SK-N-SH treated with all-trans-retinoic acid at 6 μM for 48 hours (cell line): ENCODE results near the gene TICRR.

Experiments
- ARNTL ChIP-seq: fragments of 450-650 bp; formaldehyde crosslinking; IDR thresholded peaks from 2 replicates; pipeline ENCODE4 v1.5.0; 2020; ENCODE audit warnings: low read depth, mild to moderate bottlenecking, moderate library complexity, borderline replicate concordance
- CSDC2 ChIP-seq: fragments of 250-450 bp; sonication (Bioruptor Pico); IDR thresholded peaks from 2 replicates; pipeline ENCODE4 v1.5.0; 2020; ENCODE audit warnings: mild to moderate bottlenecking, moderate library complexity
- GLIS3 ChIP-seq: fragments of 250-450 bp; sonication (Bioruptor Pico); IDR thresholded peaks from 2 replicates; pipeline ENCODE4 v1.5.0; 2020; ENCODE audit warnings: mild to moderate bottlenecking, moderate library complexity
- ISL1 ChIP-seq: fragments of 250-450 bp; sonication (Bioruptor Pico); IDR thresholded peaks from 2 replicates; pipeline ENCODE4 v2.1.2; 2022; ENCODE audit warnings: mild to moderate bottlenecking, moderate library complexity
- OSR1 ChIP-seq: fragments of 250-450 bp; sonication (Bioruptor Pico); IDR thresholded peaks from 2 replicates; pipeline ENCODE4 v1.8.0; 2022; ENCODE audit warnings: moderate library complexity, mild to moderate bottlenecking, inconsistent platforms
- ZFP30 ChIP-seq: fragments of 450-650 bp; formaldehyde crosslinking; IDR thresholded peaks from 2 replicates; pipeline ENCODE4 v1.5.0; 2022; ENCODE audit warnings: mild to moderate bottlenecking, moderate library complexity
- ZNF70 ChIP-seq: fragments of 450-650 bp; formaldehyde crosslinking; IDR thresholded peaks from 2 replicates; pipeline ENCODE4 v1.5.0; 2020; ENCODE audit warnings: mild to moderate bottlenecking, moderate library complexity
- TF ChIP-seq, protein P1 (sequence below): fragments of 250-450 bp; sonication (Bioruptor Pico); IDR thresholded peaks from 2 replicates; pipeline ENCODE4 v1.8.0; 2020; ENCODE audit warnings: mild to moderate bottlenecking, moderate library complexity, borderline replicate concordance
- TF ChIP-seq, protein P2 (sequence below): fragments of 250-450 bp; sonication (Bioruptor Pico); IDR thresholded peaks from 2 replicates; pipeline ENCODE4 v1.8.0; 2021; ENCODE audit warnings: low read depth, mild to moderate bottlenecking, moderate library complexity, borderline replicate concordance
- TF ChIP-seq, protein P3 (sequence below): fragments of 250-450 bp; sonication (Bioruptor Pico); IDR thresholded peaks from 2 replicates; pipeline ENCODE4 v1.5.1; 2021; ENCODE audit warnings: mild to moderate bottlenecking, moderate library complexity

DNA sequence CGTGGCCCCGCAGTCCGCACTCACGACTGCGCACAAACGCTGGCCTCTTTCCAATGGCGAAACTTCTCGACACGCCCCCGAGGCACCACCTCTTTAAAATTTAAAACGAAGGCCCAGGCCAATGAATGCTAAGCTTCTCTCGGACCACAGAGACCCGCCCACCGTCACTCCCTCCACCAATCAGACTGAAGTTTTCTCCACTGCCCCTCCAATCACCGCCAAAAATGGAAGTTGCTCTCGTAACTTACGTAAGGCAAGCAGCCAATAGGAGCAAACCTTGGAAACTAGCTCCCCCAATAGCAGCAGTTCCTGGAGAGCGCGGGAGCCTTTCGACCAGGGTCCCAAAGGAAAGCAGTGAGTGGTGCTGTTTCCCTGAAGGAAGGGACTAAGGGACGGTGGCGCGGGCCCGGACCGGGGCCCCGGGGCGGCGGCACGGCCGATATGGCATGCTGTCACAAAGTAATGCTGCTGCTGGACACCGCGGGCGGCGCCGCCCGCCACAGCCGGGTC, at the start of gene TICRR:
- TF ChIP-seq, protein P1, sequence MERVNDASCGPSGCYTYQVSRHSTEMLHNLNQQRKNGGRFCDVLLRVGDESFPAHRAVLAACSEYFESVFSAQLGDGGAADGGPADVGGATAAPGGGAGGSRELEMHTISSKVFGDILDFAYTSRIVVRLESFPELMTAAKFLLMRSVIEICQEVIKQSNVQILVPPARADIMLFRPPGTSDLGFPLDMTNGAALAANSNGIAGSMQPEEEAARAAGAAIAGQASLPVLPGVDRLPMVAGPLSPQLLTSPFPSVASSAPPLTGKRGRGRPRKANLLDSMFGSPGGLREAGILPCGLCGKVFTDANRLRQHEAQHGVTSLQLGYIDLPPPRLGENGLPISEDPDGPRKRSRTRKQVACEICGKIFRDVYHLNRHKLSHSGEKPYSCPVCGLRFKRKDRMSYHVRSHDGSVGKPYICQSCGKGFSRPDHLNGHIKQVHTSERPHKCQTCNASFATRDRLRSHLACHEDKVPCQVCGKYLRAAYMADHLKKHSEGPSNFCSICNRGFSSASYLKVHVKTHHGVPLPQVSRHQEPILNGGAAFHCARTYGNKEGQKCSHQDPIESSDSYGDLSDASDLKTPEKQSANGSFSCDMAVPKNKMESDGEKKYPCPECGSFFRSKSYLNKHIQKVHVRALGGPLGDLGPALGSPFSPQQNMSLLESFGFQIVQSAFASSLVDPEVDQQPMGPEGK (CRISPR knock-in tag) = no peak
- TF ChIP-seq OSR1 (CRISPR knock-in tag) (no peak), ZFP30 (CRISPR knock-in tag) (no peak), CSDC2 (no peak), GLIS3 (CRISPR knock-in tag) (no peak), ARNTL (no peak), ZNF70 (CRISPR knock-in tag) (no peak), ISL1 (CRISPR knock-in tag) (no peak)
- TF ChIP-seq, protein P2, sequence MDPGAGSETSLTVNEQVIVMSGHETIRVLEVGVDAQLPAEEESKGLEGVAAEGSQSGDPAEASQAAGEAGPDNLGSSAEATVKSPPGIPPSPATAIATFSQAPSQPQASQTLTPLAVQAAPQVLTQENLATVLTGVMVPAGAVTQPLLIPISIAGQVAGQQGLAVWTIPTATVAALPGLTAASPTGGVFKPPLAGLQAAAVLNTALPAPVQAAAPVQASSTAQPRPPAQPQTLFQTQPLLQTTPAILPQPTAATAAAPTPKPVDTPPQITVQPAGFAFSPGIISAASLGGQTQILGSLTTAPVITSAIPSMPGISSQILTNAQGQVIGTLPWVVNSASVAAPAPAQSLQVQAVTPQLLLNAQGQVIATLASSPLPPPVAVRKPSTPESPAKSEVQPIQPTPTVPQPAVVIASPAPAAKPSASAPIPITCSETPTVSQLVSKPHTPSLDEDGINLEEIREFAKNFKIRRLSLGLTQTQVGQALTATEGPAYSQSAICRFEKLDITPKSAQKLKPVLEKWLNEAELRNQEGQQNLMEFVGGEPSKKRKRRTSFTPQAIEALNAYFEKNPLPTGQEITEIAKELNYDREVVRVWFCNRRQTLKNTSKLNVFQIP (CRISPR knock-in tag) = no peak
- TF ChIP-seq, protein P3, sequence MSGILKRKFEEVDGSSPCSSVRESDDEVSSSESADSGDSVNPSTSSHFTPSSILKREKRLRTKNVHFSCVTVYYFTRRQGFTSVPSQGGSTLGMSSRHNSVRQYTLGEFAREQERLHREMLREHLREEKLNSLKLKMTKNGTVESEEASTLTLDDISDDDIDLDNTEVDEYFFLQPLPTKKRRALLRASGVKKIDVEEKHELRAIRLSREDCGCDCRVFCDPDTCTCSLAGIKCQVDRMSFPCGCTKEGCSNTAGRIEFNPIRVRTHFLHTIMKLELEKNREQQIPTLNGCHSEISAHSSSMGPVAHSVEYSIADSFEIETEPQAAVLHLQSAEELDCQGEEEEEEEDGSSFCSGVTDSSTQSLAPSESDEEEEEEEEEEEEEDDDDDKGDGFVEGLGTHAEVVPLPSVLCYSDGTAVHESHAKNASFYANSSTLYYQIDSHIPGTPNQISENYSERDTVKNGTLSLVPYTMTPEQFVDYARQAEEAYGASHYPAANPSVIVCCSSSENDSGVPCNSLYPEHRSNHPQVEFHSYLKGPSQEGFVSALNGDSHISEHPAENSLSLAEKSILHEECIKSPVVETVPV (CRISPR knock-in tag) = no peak
